Keratinocyte (primary cell): ENCODE measurements around the gene RGSL1. TPM values are rescaled to one million over a fixed set of nuclear protein-coding genes. Genes with fewer than 3 reads are reported as not detected.

Source experiments
- DNase-seq: peaks from one replicate; pipeline ENCODE4 v3.0.0-alpha.2; 2011; ENCODE audit warnings: low read depth, missing footprints, low spot score
- FAIRE-seq: peaks from 2 replicates; lab custom pipeline; 2011; peaks lifted over from hg19 to GRCh38; lab: Jason Lieb, UNC
- H2AFZ ChIP-seq: 2 replicates; pipeline ENCODE4 v1.6.0; 2012; ENCODE audit warnings: low read length, control low read depth, inconsistent platforms; ENCODE audit not compliant: control insufficient read depth
- H3K27ac ChIP-seq: 2 replicates; pipeline ENCODE4 v1.5.1; 2011; ENCODE audit warnings: low read length; ENCODE audit not compliant: control insufficient read depth, insufficient read depth
- H3K27me3 ChIP-seq: 3 replicates; pipeline ENCODE4 v1.6.0; 2011; ENCODE audit warnings: low read length; ENCODE audit not compliant: control insufficient read depth, insufficient read depth; ENCODE audit errors: extremely low read depth
- H3K36me3 ChIP-seq, 2 experiments: 2 replicates in 1 of 2; 3 replicates in 1 of 2; pipeline ENCODE4 v1.5.1; 2011; ENCODE audit warnings: low read length in 2 of 2, mild to moderate bottlenecking in 1 of 2; ENCODE audit not compliant: control insufficient read depth in 2 of 2, insufficient read depth in 2 of 2; ENCODE audit errors: extremely low read depth in 1 of 2
- H3K4me1 ChIP-seq: 3 replicates; pipeline ENCODE4 v1.5.1; 2011; ENCODE audit warnings: low read length; ENCODE audit not compliant: control insufficient read depth, insufficient read depth; ENCODE audit errors: extremely low read depth
- H3K4me2 ChIP-seq: 3 replicates; pipeline ENCODE4 v1.6.0; 2011; ENCODE audit warnings: low read depth, low read length; ENCODE audit not compliant: control insufficient read depth, insufficient read depth; ENCODE audit errors: extremely low read depth
- H3K4me3 ChIP-seq, 3 experiments: fragments of 200-600 bp in 1 of 3; sonication (generic) in 1 of 3; 2 replicates in 2 of 3; 3 replicates in 1 of 3; pipeline ENCODE4 v1.5.1; 2011 to 2016; ENCODE audit warnings: low read length in 3 of 3, mild to moderate bottlenecking in 3 of 3, control low read depth in 2 of 3, inconsistent platforms in 1 of 3, low read depth in 1 of 3, mixed read lengths in 1 of 3, mixed run types in 1 of 3, moderate library complexity in 1 of 3; ENCODE audit not compliant: control insufficient read depth in 2 of 3, insufficient read depth in 2 of 3; ENCODE audit errors: extremely low read depth in 1 of 3
- H3K79me2 ChIP-seq: 2 replicates; pipeline ENCODE4 v1.6.0; 2012; ENCODE audit warnings: low read length; ENCODE audit not compliant: control insufficient read depth, insufficient read depth
- H3K9ac ChIP-seq: 3 replicates; pipeline ENCODE4 v1.6.0; 2011; ENCODE audit warnings: low read length; ENCODE audit not compliant: control insufficient read depth, insufficient read depth; ENCODE audit errors: extremely low read depth
- H3K9me1 ChIP-seq: 3 replicates; pipeline ENCODE4 v1.6.0; 2011; ENCODE audit warnings: low read length; ENCODE audit not compliant: control insufficient read depth, insufficient read depth; ENCODE audit errors: extremely low read depth
- H3K9me3 ChIP-seq: 2 replicates; pipeline ENCODE4 v1.5.1; 2012; ENCODE audit warnings: low read depth, low read length; ENCODE audit not compliant: control insufficient read depth
- H4K20me1 ChIP-seq: 3 replicates; pipeline ENCODE4 v1.6.0; 2011; ENCODE audit warnings: low read length; ENCODE audit not compliant: control insufficient read depth, insufficient read depth; ENCODE audit errors: extremely low read depth
- CTCF ChIP-seq, 3 experiments: IDR thresholded peaks in 1 of 3; conservative IDR thresholded peaks in 1 of 3; optimal IDR thresholded peaks in 1 of 3; 2 replicates in 2 of 3; 3 replicates in 1 of 3; pipeline versions ENCODE3 to v1.5.1; 2011; ENCODE audit warnings: low read length in 3 of 3, mild to moderate bottlenecking in 3 of 3, moderate library complexity in 2 of 3, control low read depth in 1 of 3, inconsistent platforms in 1 of 3; ENCODE audit not compliant: insufficient read depth in 2 of 3; ENCODE audit errors: extremely low read depth in 1 of 3
- EZH2 ChIP-seq: IDR thresholded peaks from one replicate; pipeline ENCODE4 v1.6.1; 2012; ENCODE audit warnings: inconsistent platforms, mild to moderate bottlenecking, low read length, moderate library complexity
- dilution Hi-C: fragments of 300-500 bp; cut with MboI; formaldehyde crosslinking; loops from one replicate; pipeline ENCODE4 v1.7.0; 2020; ENCODE audit warnings: low sequenced_read_pairs; ENCODE audit not compliant: extremely low pct_ligation_motif_present
- polyA plus RNA-seq, 5 experiments: library from polyadenylated mRNA; depleted of rRNA in 3 of 5; stranded (reverse) in 3 of 5; stranded (forward) in 1 of 5; unstranded in 1 of 5; fragments of >200 nt; gene quantifications; 1 replicate in 1 of 5; 2 replicates in 3 of 5; 3 replicates in 1 of 5; pipeline versions ENCODE4 v1.2.1 to v1.2.3, GENCODE V29; 2011 to 2012; ENCODE audit warnings: missing spikeins in 2 of 5, low read depth in 1 of 5, low replicate concordance in 1 of 5

The RGSL1 gene
- polyA plus RNA-seq, 1 donor (not counting 4 experiments of a cell fraction or from before 2014, with no cell fraction given): not detected

- H3K9me1 ChIP-seq: no peaks in the 10 kb centered on the region
- H3K4me3 ChIP-seq: no peak overlapping the region
- dilution Hi-C loops: no loop called here
- TF ChIP-seq CTCF (optimal IDR thresholded peaks at IDR 0.05 in 1 of 3, IDR thresholded peaks at IDR 0.05 in 1 of 3, conservative IDR thresholded peaks at IDR 0.05 in 1 of 3; ENCODE audit: extremely low read depth in 1 of 3, insufficient read depth in 2 of 3, low read length in 3 of 3) (no peak), EZH2 (no peak)
- no peaks in the 10 kb centered on the region for H3K36me3 ChIP-seq
- H3K4me1 ChIP-seq: no peaks in the 10 kb centered on the region
- H4K20me1 ChIP-seq: no peaks in the 10 kb centered on the region
- H3K79me2 ChIP-seq: no peaks in the 10 kb centered on the region
- no peaks in the 10 kb centered on the region for H3K9me3 ChIP-seq
- DNase-seq: no peak
- H3K27ac ChIP-seq: no peak overlapping the region
- H2AFZ ChIP-seq: no peak overlapping the region
- H3K9ac ChIP-seq: no peak overlapping the region
- FAIRE-seq: no peak
- H3K4me2 ChIP-seq: no peak overlapping the region
- peaks cover 8% of the 10 kb centered on the region for H3K27me3 ChIP-seq
These were observed 65.6 kb downstream of the RGSL1 start for GRCh38 chr1:182515556-182515955.

GRCh38 chr1:182520736-182521135 is 70.8 kb downstream of the RGSL1 start:
- DNase-seq: no peak
- Histone ChIP-seq H3K9me3 (no peaks in the 10 kb centered on the region), H3K9ac (no peak overlapping the region), H3K27me3 (peaks cover 8% of the 10 kb centered on the region), H3K4me2 (no peak overlapping the region), H3K36me3 (no peaks in the 10 kb centered on the region), H3K27ac (no peak overlapping the region), H3K9me1 (no peaks in the 10 kb centered on the region), H2AFZ (no peak overlapping the region), H3K4me1 (no peaks in the 10 kb centered on the region), H3K4me3 (no peak overlapping the region), H4K20me1 (no peaks in the 10 kb centered on the region), H3K79me2 (no peaks in the 10 kb centered on the region)
- no peak for FAIRE-seq
- TF ChIP-seq EZH2 (no peak), CTCF (optimal IDR thresholded peaks at IDR 0.05 in 1 of 3, IDR thresholded peaks at IDR 0.05 in 1 of 3, conservative IDR thresholded peaks at IDR 0.05 in 1 of 3; ENCODE audit: extremely low read depth in 1 of 3, insufficient read depth in 2 of 3, low read length in 3 of 3) (no peak)
- dilution Hi-C loops: no loop called here
